Nephron progenitor cell (in vitro differentiated cells): ENCODE data around the gene CDCA5.

Experiments used
- DNase-seq: peaks from one replicate; pipeline ENCODE4 v3.0.0; 2021
- H3K27ac Mint-ChIP-seq: 2 replicates; pipeline ENCODE4 v1.8.0; 2021; ENCODE audit warnings: mild to moderate bottlenecking, moderate library complexity, mixed read lengths
- H3K27me3 Mint-ChIP-seq: 2 replicates; pipeline ENCODE4 v1.8.0; 2021; ENCODE audit warnings: mild to moderate bottlenecking, low read depth, mixed read lengths; ENCODE audit not compliant: poor library complexity
- H3K36me3 Mint-ChIP-seq: 2 replicates; pipeline ENCODE4 v1.8.0; 2021; ENCODE audit warnings: low read depth, mixed read lengths
- H3K4me1 Mint-ChIP-seq: 2 replicates; pipeline ENCODE4 v1.8.0; 2021; ENCODE audit warnings: mixed read lengths
- H3K4me3 Mint-ChIP-seq: 2 replicates; pipeline ENCODE4 v1.8.0; 2021; ENCODE audit warnings: mild to moderate bottlenecking, moderate library complexity, mixed read lengths
- H3K9me3 Mint-ChIP-seq: 2 replicates; pipeline ENCODE4 v1.8.0; 2021; ENCODE audit warnings: mild to moderate bottlenecking, moderate library complexity, mixed read lengths
- CTCF ChIP-seq: fragments of 200-600 bp; sonication (generic); IDR thresholded peaks from 2 replicates; pipeline ENCODE4 v1.5.0; 2021; ENCODE audit warnings: antibody characterized with exemption

Gene CDCA5

GRCh38 chr11:65089621-65090020 is 5.8 kb upstream of the CDCA5 start:
- DNase-seq: no peak
- Mint-ChIP-seq H3K4me3 (no peak overlapping the region), H3K27me3 (peaks cover under 1% of the 10 kb centered on the region), H3K4me1 (peaks cover 13% of the 10 kb centered on the region), H3K36me3 (peaks cover 17% of the 10 kb centered on the region), H3K27ac (no peak overlapping the region), H3K9me3 (no peaks in the 10 kb centered on the region)
- TF ChIP-seq CTCF: no peak

- H3K27me3 Mint-ChIP-seq: no peaks in the 10 kb centered on the region
- no peak overlapping the region for H3K4me3 Mint-ChIP-seq
- no peaks in the 10 kb centered on the region for H3K9me3 Mint-ChIP-seq
- no peak for DNase-seq
- peaks cover 17% of the 10 kb centered on the region for H3K36me3 Mint-ChIP-seq
- no peak overlapping the region for H3K27ac Mint-ChIP-seq
- H3K4me1 Mint-ChIP-seq: peaks cover 23% of the 10 kb centered on the region
- TF ChIP-seq CTCF: no peak
Observed at GRCh38 chr11:65087827-65088226, 4.0 kb upstream of the CDCA5 start.

- peaks cover 17% of the 10 kb centered on the region for H3K36me3 Mint-ChIP-seq
- TF ChIP-seq CTCF: no peak
- peaks cover 29% of the 10 kb centered on the region for H3K4me1 Mint-ChIP-seq
- no peaks in the 10 kb centered on the region for H3K27me3 Mint-ChIP-seq
- no peaks in the 10 kb centered on the region for H3K9me3 Mint-ChIP-seq
- H3K4me3 Mint-ChIP-seq: no peak overlapping the region
- no peak for DNase-seq
- no peak overlapping the region for H3K27ac Mint-ChIP-seq
Observed at GRCh38 chr11:65087216-65087615, 3.4 kb upstream of the CDCA5 start.

- H3K4me3 Mint-ChIP-seq: no peak overlapping the region
- H3K27me3 Mint-ChIP-seq: no peaks in the 10 kb centered on the region
- H3K27ac Mint-ChIP-seq: no peak overlapping the region
- H3K4me1 Mint-ChIP-seq: peaks cover 32% of the 10 kb centered on the region
- no peak for TF ChIP-seq CTCF
- H3K9me3 Mint-ChIP-seq: no peaks in the 10 kb centered on the region
- peaks cover 17% of the 10 kb centered on the region for H3K36me3 Mint-ChIP-seq
- DNase-seq: no peak
Observed at GRCh38 chr11:65086809-65087208, 3.0 kb upstream of the CDCA5 start.

GRCh38 chr11:65085446-65085845 is 1.6 kb upstream of the CDCA5 start:
- TF ChIP-seq CTCF: no peak
- Mint-ChIP-seq H3K36me3 (peaks cover 22% of the 10 kb centered on the region), H3K9me3 (no peaks in the 10 kb centered on the region), H3K27me3 (no peaks in the 10 kb centered on the region), H3K4me3 (peak overlapping the region; percentile 99), H3K27ac (peak overlapping the region; percentile 1), H3K4me1 (peaks cover 38% of the 10 kb centered on the region)
- no peak for DNase-seq

GRCh38 chr11:65084598-65085375 is 947 bp upstream of the CDCA5 start:
- no peak for TF ChIP-seq CTCF
- H3K9me3 Mint-ChIP-seq: no peaks in the 10 kb centered on the region
- no peak for DNase-seq
- H3K36me3 Mint-ChIP-seq: peaks cover 27% of the 10 kb centered on the region
- peak overlapping the region; percentile 98 for H3K27ac Mint-ChIP-seq
- peaks cover 41% of the 10 kb centered on the region for H3K4me1 Mint-ChIP-seq
- H3K27me3 Mint-ChIP-seq: no peaks in the 10 kb centered on the region
- H3K4me3 Mint-ChIP-seq: peak overlapping the region; percentile 99
